H9 (cell line): Measurements from ENCODE around the gene LSM8. TPM values are rescaled to one million over a fixed set of nuclear protein-coding genes. Genes with fewer than 3 reads are reported as not detected.

Experiments used
- DNase-seq: peaks from one replicate; pipeline ENCODE4 v3.0.0-alpha.2; 2017
- H2AFZ ChIP-seq: one replicate; pipeline ENCODE4 v1.6.1; 2013; ENCODE audit warnings: mild to moderate bottlenecking, low read length, control low read depth, moderate library complexity
- H2AK5ac ChIP-seq: 2 replicates; pipeline ENCODE4 v1.6.1; 2013; ENCODE audit warnings: low read length, control low read depth, mixed read lengths; ENCODE audit not compliant: insufficient read length
- H2BK120ac ChIP-seq: one replicate; pipeline ENCODE4 v1.6.1; 2013; ENCODE audit warnings: low read depth, mild to moderate bottlenecking, low read length, control low read depth, inconsistent platforms; ENCODE audit not compliant: poor library complexity, severe bottlenecking
- H2BK12ac ChIP-seq: 2 replicates; pipeline ENCODE4 v1.6.1; 2013; ENCODE audit warnings: low read length, control low read depth, mixed read lengths, low read depth; ENCODE audit not compliant: insufficient read length
- H2BK15ac ChIP-seq: 2 replicates; pipeline ENCODE4 v1.6.1; 2013; ENCODE audit warnings: low read depth, low read length, control low read depth
- H2BK20ac ChIP-seq: one replicate; pipeline ENCODE4 v1.6.1; 2013; ENCODE audit warnings: low read depth, mild to moderate bottlenecking, low read length, control low read depth, inconsistent platforms; ENCODE audit not compliant: poor library complexity, severe bottlenecking
- H2BK5ac ChIP-seq: 2 replicates; pipeline ENCODE4 v1.6.1; 2013; ENCODE audit warnings: low read length, control low read depth, mixed read lengths; ENCODE audit not compliant: insufficient read length
- H3K14ac ChIP-seq: 2 replicates; pipeline ENCODE4 v1.6.1; 2013; ENCODE audit warnings: low read length, control low read depth; ENCODE audit not compliant: insufficient read depth
- H3K18ac ChIP-seq: 2 replicates; pipeline ENCODE4 v1.6.1; 2013; ENCODE audit warnings: low read depth, mild to moderate bottlenecking, mixed read lengths, low read length, control low read depth; ENCODE audit not compliant: insufficient read length
- H3K23ac ChIP-seq: 2 replicates; pipeline ENCODE4 v1.6.1; 2013; ENCODE audit warnings: low read length, control low read depth, mixed read lengths, low read depth; ENCODE audit not compliant: insufficient read length
- H3K23me2 ChIP-seq: 2 replicates; pipeline ENCODE4 v1.6.1; 2013; ENCODE audit warnings: low read depth, mild to moderate bottlenecking, mixed read lengths, low read length, control low read depth; ENCODE audit not compliant: insufficient read length, poor library complexity, severe bottlenecking
- H3K27ac ChIP-seq: 2 replicates; pipeline ENCODE4 v1.5.1; 2013; ENCODE audit warnings: low read length, control low read depth, mixed read lengths, low read depth; ENCODE audit not compliant: insufficient read length
- H3K27me3 ChIP-seq: 2 replicates; pipeline ENCODE4 v1.6.1; 2013; ENCODE audit warnings: low read length, control low read depth, inconsistent platforms; ENCODE audit not compliant: insufficient read depth
- H3K4ac ChIP-seq: 2 replicates; pipeline ENCODE4 v1.6.1; 2013; ENCODE audit warnings: low read depth, mild to moderate bottlenecking, control low read depth, inconsistent platforms, low read length, moderate library complexity
- H3K4me1 ChIP-seq: 2 replicates; pipeline ENCODE4 v1.6.1; 2013; ENCODE audit warnings: low read length, control low read depth, inconsistent platforms; ENCODE audit not compliant: insufficient read depth
- H3K4me2 ChIP-seq: 2 replicates; pipeline ENCODE4 v1.6.1; 2013; ENCODE audit warnings: low read length, control low read depth, mixed read lengths; ENCODE audit not compliant: insufficient read length, insufficient read depth
- H3K56ac ChIP-seq: 2 replicates; pipeline ENCODE4 v1.6.1; 2013; ENCODE audit warnings: low read depth, mild to moderate bottlenecking, mixed read lengths, low read length, control low read depth; ENCODE audit not compliant: insufficient read length
- H3K79me1 ChIP-seq: 2 replicates; pipeline ENCODE4 v1.6.1; 2013; ENCODE audit warnings: low read depth, mild to moderate bottlenecking, moderate library complexity, low read length, control low read depth, inconsistent platforms; ENCODE audit not compliant: insufficient read depth, poor library complexity, severe bottlenecking
- H3K79me2 ChIP-seq: 2 replicates; pipeline ENCODE4 v1.6.1; 2013; ENCODE audit warnings: low read length, control low read depth, inconsistent platforms; ENCODE audit not compliant: insufficient read depth
- H3K9ac ChIP-seq: 2 replicates; pipeline ENCODE4 v1.6.1; 2013; ENCODE audit warnings: low read length, control low read depth, mixed read lengths; ENCODE audit not compliant: insufficient read length; ENCODE audit errors: extremely low read depth
- H3K9me3 ChIP-seq: one replicate; pipeline ENCODE4 v1.6.1; 2013; ENCODE audit warnings: low read depth, low read length, inconsistent platforms; ENCODE audit not compliant: control insufficient read depth
- H3T11ph ChIP-seq: one replicate; pipeline ENCODE4 v1.6.1; 2013; ENCODE audit warnings: mild to moderate bottlenecking, low read length, control low read depth, inconsistent platforms
- H4K20me1 ChIP-seq: one replicate; pipeline ENCODE4 v1.6.1; 2013; ENCODE audit not compliant: control insufficient read depth, insufficient read length, insufficient read depth
- H4K5ac ChIP-seq: 2 replicates; pipeline ENCODE4 v1.6.1; 2013; ENCODE audit warnings: low read depth, mild to moderate bottlenecking, mixed read lengths, low read length, control low read depth; ENCODE audit not compliant: insufficient read length
- H4K8ac ChIP-seq: replicated peaks from 2 replicates; pipeline ENCODE4 v1.6.1; 2013; ENCODE audit warnings: low read length, control low read depth, mixed read lengths, low read depth; ENCODE audit not compliant: insufficient read length
- H4K91ac ChIP-seq: 2 replicates; pipeline ENCODE4 v1.6.1; 2013; ENCODE audit warnings: low read depth, mild to moderate bottlenecking, moderate library complexity, mixed read lengths, low read length, control low read depth; ENCODE audit not compliant: insufficient read length
- H3K27ac Mint-ChIP-seq, 3 experiments: 2 replicates in 2 of 3; 3 replicates in 1 of 3; pipeline ENCODE4 v1.8.0; 2020 to 2021; ENCODE audit warnings: mixed read lengths in 3 of 3, mild to moderate bottlenecking in 1 of 3, moderate library complexity in 1 of 3
- H3K27me3 Mint-ChIP-seq: 2 replicates; pipeline ENCODE4 v1.8.0; 2021; ENCODE audit warnings: low read depth, mild to moderate bottlenecking, moderate library complexity, mixed read lengths
- H3K36me3 Mint-ChIP-seq, 3 experiments: 2 replicates in 2 of 3; 3 replicates in 1 of 3; pipeline ENCODE4 v1.8.0; 2020 to 2021; ENCODE audit warnings: low read depth in 3 of 3, mixed read lengths in 3 of 3; ENCODE audit not compliant: insufficient read depth in 1 of 3
- H3K4me1 Mint-ChIP-seq, 2 experiments: 2 replicates each; pipeline ENCODE4 v1.8.0; 2020; ENCODE audit warnings: mixed read lengths in 2 of 2
- H3K4me3 Mint-ChIP-seq, 2 experiments: 2 replicates in 1 of 2; 3 replicates in 1 of 2; pipeline ENCODE4 v1.8.0; 2020 to 2021; ENCODE audit warnings: mild to moderate bottlenecking in 2 of 2, mixed read lengths in 2 of 2, moderate library complexity in 1 of 2
- H3K9me3 Mint-ChIP-seq, 2 experiments: 2 replicates in 1 of 2; 3 replicates in 1 of 2; pipeline ENCODE4 v1.8.0; 2020; ENCODE audit warnings: mild to moderate bottlenecking in 2 of 2, mixed read lengths in 2 of 2, moderate library complexity in 1 of 2
- WGBS: extraction: QIAGEN DNeasy Blood & Tissue Kit; methylation state at CpG from one replicate; pipeline ENCODE4 v1.1.7; 2013; ENCODE audit warnings: missing lambda C conversion rate, low lambda C conversion rate, mixed read lengths; ENCODE audit not compliant: insufficient read length; ENCODE audit errors: extremely low coverage; 5-methylcytosine and 5-hydroxymethylcytosine counted together
- total RNA-seq: library from RNA; stranded (reverse); gene quantifications from 2 replicates; pipeline ENCODE4 v1.2.1, GENCODE V29; 2021
- TF ChIP-seq, protein P1 (sequence below): fragments of 200-600 bp; sonication (generic); conservative IDR thresholded peaks from 3 replicates; pipeline ENCODE4 v1.8.0; 2021; ENCODE audit warnings: antibody characterized with exemption, mild to moderate bottlenecking

Gene LSM8
- total RNA-seq, 1 experiment from 2014 or later, result 51.8 TPM

DNA sequence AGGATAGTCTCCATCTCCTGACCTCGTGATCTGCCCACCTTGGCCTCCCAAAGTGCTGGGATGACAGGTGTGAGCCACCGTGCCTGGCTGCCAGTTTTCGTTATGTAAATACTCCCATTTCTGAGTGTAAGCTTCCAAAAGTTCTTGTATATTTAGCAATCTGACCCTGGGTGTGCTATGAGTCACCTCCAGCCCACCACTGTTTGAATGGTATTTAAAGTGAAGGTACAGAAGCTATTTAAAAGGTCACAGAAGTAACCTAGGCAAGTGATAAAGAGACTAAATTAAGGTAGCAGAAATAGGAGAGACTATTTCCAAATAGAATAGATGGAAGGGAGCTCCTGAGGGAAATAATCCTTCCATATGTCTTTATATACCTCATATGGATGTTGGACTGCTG, 36.6 kb downstream of the LSM8 start:
- Histone ChIP-seq H2AFZ (no peak overlapping the region), H2AK5ac (no peak overlapping the region), H3T11ph (no peak overlapping the region), H3K23ac (no peak overlapping the region), H3K56ac (no peak overlapping the region), H3K4me2 (no peak overlapping the region), H3K79me2 (no peaks in the 10 kb centered on the region), H2BK20ac (no peak overlapping the region), H2BK5ac (no peak overlapping the region), H3K27me3 (no peaks in the 10 kb centered on the region), H3K23me2 (no peaks in the 10 kb centered on the region), H3K9ac (no peak overlapping the region), H3K4ac (no peak overlapping the region), H4K8ac (no peak overlapping the region), H3K79me1 (no peaks in the 10 kb centered on the region), H3K18ac (no peak overlapping the region), H4K5ac (no peak overlapping the region), H2BK12ac (no peak overlapping the region), H2BK15ac (no peak overlapping the region), H3K4me1 (no peaks in the 10 kb centered on the region), H3K27ac (no peak overlapping the region), H3K9me3 (no peaks in the 10 kb centered on the region), H4K91ac (no peak overlapping the region), H3K14ac (no peak overlapping the region), H4K20me1 (no peaks in the 10 kb centered on the region), H2BK120ac (no peak overlapping the region)
- TF ChIP-seq, protein P1, sequence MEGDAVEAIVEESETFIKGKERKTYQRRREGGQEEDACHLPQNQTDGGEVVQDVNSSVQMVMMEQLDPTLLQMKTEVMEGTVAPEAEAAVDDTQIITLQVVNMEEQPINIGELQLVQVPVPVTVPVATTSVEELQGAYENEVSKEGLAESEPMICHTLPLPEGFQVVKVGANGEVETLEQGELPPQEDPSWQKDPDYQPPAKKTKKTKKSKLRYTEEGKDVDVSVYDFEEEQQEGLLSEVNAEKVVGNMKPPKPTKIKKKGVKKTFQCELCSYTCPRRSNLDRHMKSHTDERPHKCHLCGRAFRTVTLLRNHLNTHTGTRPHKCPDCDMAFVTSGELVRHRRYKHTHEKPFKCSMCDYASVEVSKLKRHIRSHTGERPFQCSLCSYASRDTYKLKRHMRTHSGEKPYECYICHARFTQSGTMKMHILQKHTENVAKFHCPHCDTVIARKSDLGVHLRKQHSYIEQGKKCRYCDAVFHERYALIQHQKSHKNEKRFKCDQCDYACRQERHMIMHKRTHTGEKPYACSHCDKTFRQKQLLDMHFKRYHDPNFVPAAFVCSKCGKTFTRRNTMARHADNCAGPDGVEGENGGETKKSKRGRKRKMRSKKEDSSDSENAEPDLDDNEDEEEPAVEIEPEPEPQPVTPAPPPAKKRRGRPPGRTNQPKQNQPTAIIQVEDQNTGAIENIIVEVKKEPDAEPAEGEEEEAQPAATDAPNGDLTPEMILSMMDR, result no peak
- Mint-ChIP-seq H3K4me1 (no peaks in the 10 kb centered on the region), H3K4me3 (no peak overlapping the region), H3K9me3 (no peaks in the 10 kb centered on the region), H3K36me3 (no peaks in the 10 kb centered on the region), H3K27me3 (no peaks in the 10 kb centered on the region), H3K27ac (no peak overlapping the region)
- WGBS, result no CpG with 5 or more reads among the region's 3 CpGs
- no peak for DNase-seq
